Measurements from ENCODE around the gene UNC5C. TPM values are rescaled to one million over a fixed set of nuclear protein-coding genes. Genes with fewer than 3 reads are reported as not detected.

Gene UNC5C
- total RNA-seq, 1 experiment from 2014 or later: 1.0 TPM

GRCh38 chr4:95549246-95550114 is 707 bp upstream of the UNC5C start (continued):
- TF ChIP-seq ARID4B (CRISPR knock-in tag; IDR thresholded peaks at IDR 0.05; ENCODE audit: borderline replicate concordance): 0 out of 2 replicates have a peak, but pooled peaks have one; percentile 13
- TF ChIP-seq E2F1 (CRISPR knock-in tag; IDR thresholded peaks at IDR 0.05): no peak

GRCh38 chr4:95547715-95548471 is 880 bp downstream of the UNC5C start:
- DNase-seq (ENCODE audit: low spot score): peak; percentile 45
- peaks cover 41% of the 10 kb centered on the region for H3K4me1 Mint-ChIP-seq
- peaks cover 59% of the 10 kb centered on the region for H3K27me3 Mint-ChIP-seq (ENCODE audit: low read depth)
- ATAC-seq: peak; percentile 55
- ChIA-PET POLR2A (no interaction called here), CTCF (interaction anchor here (0.7 to 3.5 kb wide), 10 partner anchors 8 to 622 kb away, joined by 3 to 15 read pairs (median 4); no protein-coding TSS in a partner anchor)
- no peak overlapping the region for H3K27ac Mint-ChIP-seq
- H3K9me3 Mint-ChIP-seq: no peaks in the 10 kb centered on the region
- peak overlapping the region; percentile 85 for H3K4me3 Mint-ChIP-seq
- H3K36me3 Mint-ChIP-seq: no peaks in the 10 kb centered on the region
- TF ChIP-seq STAT6 (CRISPR knock-in tag; conservative IDR thresholded peaks at IDR 0.05; ENCODE audit: low read depth) (no peak), ZNF512 (CRISPR knock-in tag; IDR thresholded peaks at IDR 0.05; ENCODE audit: borderline replicate concordance) (no peak), CREB1 (CRISPR knock-in tag; IDR thresholded peaks at IDR 0.05) (no peak), MLX (CRISPR knock-in tag; IDR thresholded peaks at IDR 0.05) (no peak), ZNF232 (CRISPR knock-in tag; IDR thresholded peaks at IDR 0.05) (no peak), ZSCAN18 (CRISPR knock-in tag; IDR thresholded peaks at IDR 0.05) (no peak), PREB (CRISPR knock-in tag; IDR thresholded peaks at IDR 0.05; ENCODE audit: borderline replicate concordance) (no peak), USF1 (CRISPR knock-in tag; IDR thresholded peaks at IDR 0.05) (no peak), RELA (CRISPR knock-in tag; IDR thresholded peaks at IDR 0.05; ENCODE audit: borderline replicate concordance) (no peak), ZNF416 (CRISPR knock-in tag; IDR thresholded peaks at IDR 0.05) (no peak), GRHL2 (CRISPR knock-in tag; IDR thresholded peaks at IDR 0.05; ENCODE audit: insufficient replicate concordance, severe bottlenecking) (no peak), RORB (CRISPR knock-in tag; IDR thresholded peaks at IDR 0.05) (no peak)
